HG03442 (cell line): ENCODE measurements around the gene AOPEP.

Source experiments
- ATAC-seq: cut with Tn5 transposase; IDR thresholded peaks from one replicate; pipeline ENCODE4 v1.9.1; 2021; ENCODE audit warnings: mild to moderate bottlenecking, moderate library complexity; ENCODE audit not compliant: unreplicated experiment

Gene AOPEP

DNA sequence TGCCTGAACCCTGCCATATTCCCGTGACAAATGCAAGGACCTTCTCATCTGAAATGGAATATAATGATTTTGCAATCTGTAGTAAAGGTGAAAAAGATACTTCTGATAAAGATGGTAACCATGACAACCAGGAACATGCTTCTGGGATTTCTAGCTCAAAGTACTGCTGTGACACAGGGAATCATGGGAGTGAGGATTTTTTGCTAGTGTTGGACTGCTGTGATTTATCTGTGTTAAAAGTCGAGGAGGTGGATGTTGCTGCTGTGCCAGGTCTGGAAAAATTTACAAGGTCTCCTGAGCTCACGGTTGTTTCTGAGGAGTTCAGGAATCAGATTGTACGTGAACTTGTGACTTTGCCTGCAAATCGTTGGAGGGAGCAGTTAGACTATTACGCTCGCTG lies 33.5 kb downstream of the AOPEP start:
- ATAC-seq: no peak

DNA sequence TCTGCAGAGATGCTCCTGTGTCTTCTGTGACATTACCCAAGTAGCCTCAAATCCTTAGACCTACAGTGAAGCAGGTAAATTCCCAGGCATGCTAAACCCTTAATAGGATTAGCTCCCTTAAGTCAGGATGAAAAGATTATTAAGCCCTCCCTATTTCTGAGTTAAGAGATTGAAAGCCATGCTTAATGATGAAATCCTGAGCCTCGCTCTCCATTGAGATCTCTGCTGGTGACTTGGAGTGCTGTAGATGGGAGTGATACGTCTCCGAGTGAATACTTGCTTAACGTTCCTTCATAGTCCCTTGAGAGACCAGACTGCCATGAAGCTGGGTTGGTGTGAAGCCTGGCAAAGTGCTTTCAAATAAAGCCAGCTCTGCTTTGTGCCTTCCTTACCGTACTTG lies 34.2 kb downstream of the AOPEP start:
- ATAC-seq: no peak

DNA sequence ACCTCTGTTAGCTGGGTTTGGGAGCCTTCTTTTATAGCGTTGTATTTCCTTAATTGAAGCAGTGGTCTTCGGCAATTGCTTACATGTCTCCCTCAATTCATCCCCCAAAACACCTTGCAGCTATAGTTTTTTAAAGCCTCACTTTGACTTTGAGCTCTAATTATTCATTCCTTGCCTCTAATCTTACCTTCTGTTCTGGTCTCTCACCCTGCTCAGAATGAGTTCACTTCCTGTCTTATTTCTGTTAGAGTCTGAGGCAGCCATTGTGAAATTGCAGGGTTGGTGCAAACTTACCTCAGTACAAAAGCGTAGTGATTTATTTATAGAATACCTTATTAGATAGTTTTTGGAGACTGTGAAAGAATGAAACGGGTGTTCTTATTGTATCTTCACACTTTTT lies 35.0 kb downstream of the AOPEP start:
- no peak for ATAC-seq

DNA sequence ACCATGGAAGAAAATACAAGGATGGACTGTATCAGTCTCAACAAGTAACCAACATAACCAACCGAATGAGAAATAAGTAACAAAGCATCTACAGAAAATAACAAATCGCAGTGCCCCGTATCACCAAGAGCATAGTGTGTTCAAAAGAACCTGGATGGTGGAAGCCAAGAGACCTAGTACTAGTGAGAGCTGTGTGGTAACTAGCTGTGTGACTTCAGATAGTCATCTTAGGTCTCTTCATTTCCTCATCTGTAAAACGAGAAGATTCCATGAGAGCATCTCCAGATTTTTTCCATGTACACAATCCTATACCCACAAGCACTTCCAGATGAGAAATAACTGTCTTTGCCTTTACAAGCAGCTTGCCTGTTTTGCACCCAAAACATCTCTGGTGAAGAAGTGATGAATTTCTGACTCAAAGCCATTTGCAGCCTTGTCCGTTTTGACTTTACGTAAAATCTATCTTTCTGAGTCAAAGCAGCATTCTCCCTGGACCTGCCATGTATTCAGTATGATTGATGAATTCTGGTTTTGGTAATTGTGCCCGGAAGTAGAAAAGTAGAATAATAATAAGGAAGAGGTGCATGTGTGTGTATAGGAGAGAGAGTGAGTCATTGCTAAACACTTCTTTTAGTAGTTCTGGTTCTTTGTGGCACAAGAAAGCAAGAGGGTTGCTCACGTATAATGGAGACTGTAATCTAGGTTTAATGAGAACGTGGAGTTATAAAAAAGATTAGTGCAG lies 41.0 kb downstream of the AOPEP start:
- ATAC-seq: no peak

DNA sequence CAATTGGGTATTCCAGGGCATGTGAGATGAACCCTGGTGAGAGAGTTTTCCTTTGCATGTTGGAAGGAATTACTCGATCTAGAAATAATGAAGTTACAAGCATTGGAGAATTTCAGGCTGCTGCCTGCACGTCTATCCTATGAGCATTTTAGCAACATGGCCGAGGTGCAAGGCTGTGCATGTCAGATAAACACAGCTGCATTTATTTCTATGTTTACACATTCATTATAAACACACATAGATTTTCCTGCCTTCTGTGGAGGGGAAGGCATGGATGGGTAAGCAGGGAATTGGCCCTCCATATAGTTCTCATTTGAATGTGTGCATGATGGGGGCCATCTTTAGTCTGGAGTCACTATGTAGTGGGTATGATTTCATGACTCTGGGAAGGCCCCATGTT lies 42.3 kb downstream of the AOPEP start:
- ATAC-seq: no peak

DNA sequence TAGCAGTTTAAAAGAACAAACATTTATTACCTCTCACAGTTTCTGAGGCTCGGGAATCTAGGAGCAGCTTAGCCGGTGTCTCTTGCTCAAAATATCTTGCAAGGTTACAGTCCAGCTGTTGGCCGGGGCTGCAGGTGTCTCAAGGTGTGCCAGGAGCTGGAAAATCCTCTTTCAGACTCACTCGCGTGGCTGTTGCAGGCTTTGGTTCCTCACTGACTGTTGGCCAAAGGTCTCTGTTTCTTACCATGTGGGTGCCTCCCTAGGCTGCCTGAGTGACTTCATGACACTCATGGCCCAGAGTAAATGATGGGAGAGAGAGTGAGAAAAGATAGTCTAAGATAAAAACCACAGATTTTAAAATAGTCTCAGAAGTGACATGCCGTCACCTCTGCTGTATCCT lies 43.8 kb downstream of the AOPEP start:
- no peak for ATAC-seq

DNA sequence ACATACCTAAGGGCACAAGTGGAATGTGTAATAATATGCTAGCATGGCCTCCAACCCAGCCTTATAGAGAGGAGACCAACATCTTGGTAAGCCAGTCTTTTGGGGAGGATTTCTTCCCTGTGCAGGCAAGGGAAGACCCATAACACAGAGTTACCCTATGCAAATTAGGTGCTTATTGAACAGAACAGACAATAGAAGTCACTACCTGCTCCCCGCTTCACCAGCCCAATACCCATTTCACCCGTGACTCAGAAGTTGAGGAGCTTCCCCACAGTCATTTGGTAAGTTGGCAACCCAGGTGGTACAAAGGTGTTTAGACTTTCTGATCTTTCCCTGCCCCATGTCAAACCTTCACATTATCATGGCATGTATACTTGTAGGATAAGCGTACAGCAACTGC lies 44.6 kb downstream of the AOPEP start:
- ATAC-seq: no peak

DNA sequence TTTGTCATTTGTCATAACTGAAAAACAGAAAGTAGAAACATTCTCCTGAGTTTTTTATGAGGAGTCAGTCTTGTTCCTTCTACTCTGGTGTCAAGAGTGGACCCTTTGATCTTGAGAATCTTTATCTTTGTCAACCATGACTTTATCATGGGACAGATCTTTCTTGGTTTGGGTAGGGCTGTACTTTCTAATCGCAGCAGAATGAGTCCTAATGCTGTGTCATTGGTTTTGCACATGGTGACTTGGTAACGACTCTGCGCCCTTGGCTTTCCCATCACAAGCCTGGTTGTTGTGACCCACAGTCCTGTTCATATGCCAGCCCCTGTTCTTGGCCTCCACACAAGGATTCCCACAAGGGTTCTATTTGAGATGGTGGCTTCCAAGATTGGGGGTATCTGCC lies 45.6 kb downstream of the AOPEP start:
- no peak for ATAC-seq

DNA sequence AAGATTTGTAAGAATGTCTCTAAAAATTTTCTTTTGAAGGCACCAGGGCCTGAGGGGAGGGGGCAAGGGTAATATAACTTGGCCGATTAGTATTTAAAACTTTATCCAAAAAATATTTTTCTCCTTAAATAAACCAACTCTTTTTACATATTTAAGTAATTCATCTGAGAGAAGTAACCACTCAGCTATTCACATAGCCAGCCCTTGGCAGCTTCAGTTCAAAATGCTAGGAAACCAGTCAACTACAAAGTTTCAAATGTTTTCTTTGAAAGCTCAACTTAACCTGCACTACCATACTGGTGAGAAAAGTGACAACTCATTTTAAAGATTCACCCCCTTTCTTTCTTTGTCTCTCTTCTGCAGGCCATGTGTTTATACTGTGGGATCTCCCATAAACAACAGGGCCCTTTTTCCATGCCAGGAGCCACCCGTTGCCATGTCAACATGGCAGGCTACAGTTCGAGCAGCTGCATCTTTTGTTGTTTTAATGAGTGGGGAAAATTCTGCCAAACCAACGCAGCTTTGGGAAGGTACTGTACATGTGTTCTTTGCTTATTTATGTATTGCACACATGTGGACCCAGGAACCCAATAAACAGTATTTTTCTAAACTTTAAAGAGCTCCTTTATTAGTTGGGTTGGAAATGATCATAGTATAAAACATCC lies 46.3 kb downstream of the AOPEP start:
- no peak for ATAC-seq

DNA sequence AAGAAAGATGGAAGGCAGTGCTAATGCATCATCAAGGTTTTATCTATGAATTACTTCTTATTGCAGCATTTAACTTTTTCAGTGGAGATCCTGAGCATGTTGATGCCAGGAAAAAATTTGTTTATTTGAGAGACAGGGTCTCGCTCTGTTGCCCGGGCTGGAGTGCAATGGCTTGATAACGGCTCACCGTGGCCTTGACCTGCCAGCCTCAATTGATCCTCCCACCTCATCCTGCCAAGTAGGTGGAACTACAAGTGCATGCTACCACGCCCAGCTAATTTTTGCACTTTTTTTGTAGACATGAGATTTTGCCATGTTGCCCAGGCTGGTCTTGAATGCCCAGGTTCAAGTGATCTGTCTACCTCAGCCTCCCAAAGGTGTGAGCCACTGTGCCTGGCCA lies 47.2 kb downstream of the AOPEP start:
- no peak for ATAC-seq

DNA sequence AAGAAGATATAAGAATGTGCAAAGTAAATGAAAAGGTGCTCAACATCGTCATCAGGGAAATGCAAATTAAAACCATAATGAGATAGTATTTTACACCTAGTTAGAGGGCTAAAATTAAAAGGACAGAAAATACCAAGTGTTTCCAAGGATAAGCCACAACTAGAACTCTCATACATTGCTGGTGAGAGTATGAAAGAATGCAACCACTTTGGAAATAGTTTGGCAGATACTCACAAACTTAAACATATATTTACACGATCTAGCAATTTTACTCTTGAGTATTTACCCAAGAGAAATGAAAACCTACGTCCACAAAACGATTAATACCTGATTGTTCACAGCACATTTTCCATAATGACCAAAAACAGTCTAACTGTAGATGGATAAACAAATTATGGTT lies 51.5 kb downstream of the AOPEP start:
- ATAC-seq: no peak

DNA sequence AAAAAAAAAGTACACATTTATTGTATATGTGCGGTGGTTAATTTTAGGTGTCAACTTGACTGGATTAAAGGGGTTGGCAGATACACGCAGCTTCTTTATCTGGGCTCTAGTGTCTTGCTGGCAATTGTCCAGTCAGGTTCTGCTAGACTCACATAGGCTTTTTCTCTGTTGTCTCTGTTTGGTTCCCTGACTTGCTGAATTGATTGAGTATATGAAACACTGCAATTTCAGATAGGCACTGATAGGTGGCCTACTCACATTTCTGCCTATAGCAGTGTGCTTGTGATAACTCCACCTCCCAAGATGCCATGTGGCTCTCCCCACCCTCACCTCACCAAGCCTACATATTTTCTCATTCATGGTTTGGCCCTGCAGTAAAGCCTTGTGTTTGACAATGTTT lies 52.5 kb downstream of the AOPEP start:
- no peak for ATAC-seq

DNA sequence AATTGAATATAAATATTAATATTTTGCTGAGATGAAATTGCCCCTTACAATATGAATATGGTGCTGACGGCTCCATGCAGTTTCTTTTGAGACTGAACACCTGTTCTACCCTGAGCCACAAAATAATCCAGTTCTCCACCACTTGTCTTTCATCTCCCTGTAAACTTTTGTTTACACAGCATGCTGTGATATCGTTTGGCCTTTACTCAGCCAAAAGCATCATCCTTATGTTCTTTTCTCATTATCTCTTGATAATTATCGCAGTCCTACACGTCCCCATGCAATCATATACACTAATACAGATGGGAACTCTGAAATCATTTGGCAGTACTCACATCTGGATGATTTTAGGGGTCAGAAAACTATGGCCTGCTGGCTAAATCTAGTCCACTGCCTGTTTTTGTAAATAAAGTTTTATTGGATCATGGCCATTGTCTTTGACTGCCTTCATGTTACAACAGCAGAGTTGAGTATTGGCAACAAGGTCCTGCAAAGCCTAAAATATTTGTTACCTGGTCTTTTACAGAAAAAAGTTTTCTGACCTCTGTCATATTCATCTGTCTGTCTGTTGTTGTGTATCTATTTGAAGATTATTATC lies 53.3 kb downstream of the AOPEP start:
- no peak for ATAC-seq

DNA sequence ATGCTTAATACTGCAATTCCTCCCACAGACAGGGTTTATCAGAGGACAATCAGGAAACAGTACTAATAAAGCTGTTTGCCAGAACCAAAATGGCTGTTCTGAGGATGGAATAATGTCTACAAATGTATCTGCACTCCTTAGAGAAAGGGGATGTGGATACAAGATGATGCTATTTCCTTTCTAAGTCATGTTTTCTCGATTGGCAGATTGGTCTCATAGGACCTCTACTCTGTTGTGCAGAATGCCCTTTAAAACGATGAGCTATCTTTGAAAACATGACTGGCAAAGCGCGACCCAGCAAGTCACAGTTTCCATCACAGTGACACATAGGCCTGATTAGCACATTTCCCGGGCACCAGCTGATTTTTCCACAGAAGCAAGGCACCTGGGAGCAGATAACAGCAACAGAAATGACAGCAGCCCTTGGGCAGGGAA lies 54.0 kb downstream of the AOPEP start:
- no peak for ATAC-seq

DNA sequence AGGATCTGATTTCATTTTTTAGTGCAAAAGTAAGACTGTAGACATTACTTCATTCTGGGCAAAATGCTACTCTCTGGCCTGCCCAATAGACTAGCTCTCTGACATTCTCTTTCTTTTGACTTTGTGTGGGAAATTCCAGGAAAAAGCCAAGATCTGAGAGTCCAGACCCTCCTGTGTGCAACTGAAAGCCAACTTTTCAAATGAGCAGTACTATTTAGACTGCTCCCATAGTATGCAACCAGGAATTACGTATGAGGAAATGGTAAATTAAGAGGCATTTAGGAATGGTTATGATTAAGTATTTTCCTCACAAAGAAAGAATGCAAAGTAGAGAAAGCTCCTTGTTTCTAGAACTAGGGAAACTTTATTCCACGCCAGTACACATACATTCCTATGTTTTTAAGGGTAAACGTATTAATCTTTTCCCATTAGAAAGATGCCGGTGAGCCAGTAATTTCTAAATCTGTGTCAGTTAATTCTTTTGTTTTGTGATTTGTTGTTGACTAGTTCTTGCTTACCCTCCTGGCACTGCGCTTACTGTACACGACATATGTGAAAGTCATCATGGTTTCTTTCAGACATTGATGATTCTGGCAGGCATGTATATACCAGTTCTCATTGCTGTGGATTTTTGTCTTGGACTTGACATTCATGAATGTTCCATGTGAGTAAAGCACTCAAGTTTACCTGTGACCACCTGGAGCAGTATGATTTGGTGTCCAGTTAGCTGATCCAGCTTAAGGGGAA lies 56.0 kb downstream of the AOPEP start:
- ATAC-seq: no peak

DNA sequence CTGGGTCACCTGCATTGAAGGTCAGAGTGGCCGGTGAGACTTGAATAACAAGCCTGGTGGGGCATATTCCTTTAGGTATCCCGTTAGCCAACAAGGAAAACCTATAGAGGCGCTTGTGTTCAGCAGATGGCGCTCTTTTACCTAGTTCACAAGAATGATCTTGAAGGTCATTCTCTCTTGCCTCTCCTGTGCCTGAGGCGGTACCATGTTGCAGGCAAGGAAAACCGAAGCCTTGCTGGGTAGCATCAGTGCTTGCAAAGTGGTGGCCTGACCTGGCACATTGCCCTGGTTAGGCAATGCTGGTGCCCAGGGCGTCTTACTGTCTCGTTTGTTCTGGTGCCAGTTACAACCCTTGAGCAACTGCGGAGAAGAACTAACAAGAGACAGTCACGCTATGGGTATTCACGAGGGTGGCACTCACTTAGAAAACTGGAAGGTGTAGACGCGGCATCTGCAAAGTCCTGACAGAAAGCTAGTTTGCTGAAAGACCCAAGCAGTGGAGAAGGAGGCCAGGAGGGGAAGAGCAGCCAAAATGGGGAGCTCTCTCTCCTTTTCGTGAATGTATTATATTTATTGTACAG lies 56.7 kb downstream of the AOPEP start:
- ATAC-seq: no peak

DNA sequence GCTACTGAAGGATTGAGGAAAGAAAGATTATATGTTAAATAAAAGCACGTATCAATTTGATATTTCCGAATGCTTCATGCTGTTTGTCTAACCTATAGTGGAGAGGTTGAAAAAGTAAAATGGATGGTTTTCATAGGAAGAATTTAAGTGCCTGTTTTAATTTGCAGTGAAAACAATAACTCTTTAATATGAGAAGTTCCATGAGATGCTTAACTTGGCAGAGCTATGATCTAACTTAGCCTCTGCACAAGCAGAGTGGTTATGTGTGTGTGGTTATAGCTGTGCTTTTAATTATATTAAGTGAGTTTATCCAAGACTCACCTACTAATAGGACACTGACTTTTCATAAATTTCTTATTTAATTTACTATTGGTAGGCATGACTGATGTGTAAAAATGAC lies 57.4 kb downstream of the AOPEP start:
- ATAC-seq: no peak

DNA sequence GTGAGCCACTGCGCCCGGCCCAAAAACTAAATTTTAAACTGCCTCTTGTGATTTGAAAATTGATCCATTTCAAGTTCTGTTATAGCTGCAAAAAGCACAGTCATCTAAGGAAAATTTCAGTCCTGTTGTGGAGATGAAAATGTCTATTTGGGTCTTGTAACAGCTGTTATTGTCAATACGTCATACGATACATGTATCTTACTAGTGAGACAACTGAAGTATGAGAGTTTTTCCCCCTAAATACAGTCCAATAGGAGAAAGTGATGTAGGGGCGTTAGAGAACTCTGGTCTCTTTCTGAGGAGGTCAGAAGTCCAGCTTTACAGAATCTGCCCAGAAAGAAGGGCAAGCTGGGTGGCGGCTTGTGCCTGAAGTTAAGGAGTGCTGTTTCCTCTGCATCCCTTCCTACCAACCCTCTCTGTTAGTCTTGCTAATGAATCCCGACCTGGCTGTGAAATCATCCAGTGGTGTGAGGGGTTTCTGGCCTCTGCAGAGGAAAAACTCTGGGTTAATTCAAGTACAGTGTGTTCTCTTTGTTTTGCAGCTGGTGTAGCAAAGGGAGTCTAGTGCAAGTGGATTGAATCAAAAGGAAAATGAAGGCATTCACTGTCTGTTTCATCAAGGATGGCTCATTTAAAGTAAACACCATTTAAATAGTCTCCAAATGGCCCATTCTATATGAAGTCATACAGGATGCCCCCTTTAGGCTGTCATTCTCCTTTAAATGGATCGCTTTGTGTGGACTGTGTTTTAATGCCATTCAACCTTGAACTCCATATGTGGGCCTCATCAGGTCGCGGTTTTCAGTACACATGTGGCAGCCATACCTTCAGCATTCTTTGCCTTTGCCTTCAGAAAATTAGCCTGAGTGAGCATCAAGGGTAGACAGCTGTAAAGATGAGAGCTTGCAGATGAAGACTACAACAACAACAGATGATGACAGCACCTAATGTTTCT lies 59.0 kb downstream of the AOPEP start:
- ATAC-seq: no peak

DNA sequence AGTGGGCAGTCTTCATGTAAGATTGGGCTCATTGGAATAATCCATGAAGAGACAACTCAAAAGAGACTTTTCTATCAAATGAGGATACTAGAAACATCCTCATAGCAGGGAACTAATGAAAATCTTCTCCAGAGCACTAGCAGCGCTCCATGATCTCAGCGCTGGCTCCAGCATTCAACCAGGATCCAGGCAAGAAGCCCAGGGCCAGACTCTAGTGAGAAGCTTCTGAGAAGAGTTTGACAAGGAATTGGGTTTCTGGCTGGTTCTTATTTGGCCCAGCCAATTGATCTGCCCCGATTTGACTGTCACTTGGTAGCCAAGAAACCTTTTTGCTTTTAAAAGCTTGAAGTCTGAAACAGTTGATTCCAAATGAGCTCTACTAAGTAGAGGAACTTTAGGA lies 60.1 kb downstream of the AOPEP start:
- no peak for ATAC-seq

DNA sequence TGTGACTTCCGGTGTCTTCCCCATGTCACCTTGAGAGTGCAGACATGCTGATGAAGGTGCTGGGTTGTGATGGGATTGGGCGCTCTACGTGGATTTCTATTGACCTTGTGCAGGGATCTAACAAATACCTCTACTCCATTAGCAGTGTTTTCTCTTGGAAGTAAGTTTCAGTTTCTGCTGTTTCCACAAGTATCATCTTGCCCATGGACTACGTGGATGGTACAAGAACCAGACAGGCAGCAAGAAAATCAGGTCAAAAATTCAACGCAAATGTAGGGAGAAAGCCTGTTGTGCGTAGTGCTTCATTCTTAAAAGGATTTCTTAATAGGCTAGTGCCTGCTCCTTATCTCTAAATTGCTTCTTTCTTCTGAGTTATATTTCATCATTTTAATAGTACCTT lies 60.8 kb downstream of the AOPEP start:
- ATAC-seq: no peak
